Kidney glomerular epithelial cell (primary cell): ENCODE measurements around the gene MAN1B1.

ENCODE experiments used
- DNase-seq: peaks from one replicate; lab custom pipeline; 2025; lab: John Stamatoyannopoulos, UW

MAN1B1 gene

DNA sequence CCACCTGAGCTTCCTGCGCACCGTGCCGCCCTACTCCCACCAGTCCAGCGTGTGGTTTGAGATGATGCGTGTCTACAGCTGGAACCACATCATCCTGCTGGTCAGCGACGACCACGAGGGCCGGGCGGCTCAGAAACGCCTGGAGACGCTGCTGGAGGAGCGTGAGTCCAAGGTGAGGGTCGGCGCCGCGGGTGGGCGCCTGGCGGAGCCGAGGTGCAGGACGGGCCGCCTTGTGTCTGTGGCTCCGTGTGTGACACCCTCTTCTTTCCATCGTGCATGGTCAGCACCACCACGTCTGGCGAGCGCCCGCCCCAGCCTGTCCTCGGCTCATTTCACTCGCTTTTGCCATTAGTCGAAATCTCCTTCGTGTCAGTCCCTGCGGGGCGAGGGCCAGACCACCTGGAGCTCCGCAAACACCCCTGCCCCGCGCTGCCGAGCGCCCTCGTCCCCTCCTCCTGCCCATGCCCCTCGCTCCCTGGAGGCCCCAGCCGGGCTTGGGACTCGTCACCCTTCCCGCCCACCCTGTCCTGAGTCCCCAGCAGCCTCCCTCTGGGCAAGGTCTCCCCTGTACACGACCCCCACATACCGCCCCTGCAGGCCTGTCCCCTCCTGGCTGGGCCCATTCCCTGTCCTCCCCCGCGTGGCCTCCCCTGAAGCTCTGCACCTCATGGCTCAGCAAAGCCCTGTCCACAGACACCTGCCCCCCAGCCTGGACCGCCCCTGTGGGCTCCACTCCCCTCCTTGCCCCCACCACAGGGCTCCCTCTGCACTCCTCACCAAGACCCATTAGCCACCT, 59.1 kb downstream of the MAN1B1 start:
- no peak for DNase-seq

DNA sequence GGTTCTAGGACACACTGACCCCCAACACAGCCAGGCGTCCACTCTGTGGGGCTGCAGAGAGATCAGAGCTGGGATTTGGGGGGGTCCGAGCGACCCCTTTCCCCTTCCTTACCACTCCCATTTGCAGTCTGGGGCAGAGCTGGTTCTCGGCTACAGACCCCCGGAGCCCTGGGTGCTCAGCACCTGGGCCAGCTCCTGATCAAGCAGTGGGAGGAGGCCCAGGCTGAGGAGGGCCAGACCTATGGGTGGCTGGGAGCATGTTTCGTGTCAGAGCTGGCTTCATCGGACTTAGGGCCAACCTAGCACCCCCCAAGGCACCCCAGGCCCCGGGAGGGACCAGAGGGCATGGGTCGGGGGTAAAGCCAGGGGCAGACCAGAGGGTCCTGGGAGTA, 59.7 kb downstream of the MAN1B1 start:
- DNase-seq = no peak

- no peak for DNase-seq
Observed at GRCh38 chr9:137147091-137147792, 60.5 kb downstream of the MAN1B1 start.

GRCh38 chr9:137147793-137148160, 61.0 kb downstream of the MAN1B1 start:
- DNase-seq = no peak

DNA sequence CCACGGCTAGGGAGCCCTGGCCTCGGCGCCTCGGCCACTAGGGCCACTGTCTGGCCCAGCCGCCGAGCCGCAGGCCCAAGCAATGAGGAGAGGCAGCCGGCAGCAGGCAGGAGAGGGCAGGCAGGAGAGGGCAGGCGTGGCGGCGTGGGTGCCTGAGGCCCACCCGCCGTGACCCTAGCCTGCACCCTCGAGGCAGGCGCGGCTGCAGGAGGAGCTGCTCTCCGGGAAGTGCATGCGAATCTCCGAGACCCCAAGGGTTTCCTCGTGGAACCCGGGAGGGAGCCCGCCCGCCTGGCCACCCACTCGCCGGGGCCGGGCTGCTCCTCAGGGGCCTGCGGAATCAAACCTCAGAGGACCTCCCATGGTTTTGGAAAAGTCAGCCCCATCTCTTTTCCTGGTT, 61.5 kb downstream of the MAN1B1 start:
- DNase-seq = no peak

- DNase-seq = no peak
Observed at GRCh38 chr9:137148661-137149060, 61.9 kb downstream of the MAN1B1 start.

DNA sequence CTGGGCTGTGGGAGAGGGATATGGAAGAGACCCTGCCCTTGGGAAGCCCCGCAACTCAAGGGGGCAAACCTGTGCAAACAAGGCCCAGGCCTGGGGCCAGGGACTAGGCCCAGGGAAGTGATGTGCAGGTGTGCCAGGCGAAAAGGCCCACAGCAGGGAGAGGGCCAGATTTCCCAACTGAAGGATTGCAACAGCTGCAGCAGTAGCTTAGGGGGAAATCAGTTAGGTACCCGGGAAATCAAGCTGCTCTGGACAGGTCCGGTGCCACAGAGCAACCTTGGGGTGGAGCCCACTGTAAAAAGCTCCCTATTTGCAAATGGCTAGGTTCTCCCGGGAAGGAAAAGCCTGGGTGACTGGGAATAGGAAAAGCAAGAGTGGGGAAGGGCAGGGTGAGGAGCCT, 62.6 kb downstream of the MAN1B1 start:
- no peak for DNase-seq

GRCh38 chr9:137149942-137150616, 63.3 kb downstream of the MAN1B1 start:
- no peak for DNase-seq

GRCh38 chr9:137150617-137151457, 64.1 kb downstream of the MAN1B1 start:
- DNase-seq = no peak

DNA sequence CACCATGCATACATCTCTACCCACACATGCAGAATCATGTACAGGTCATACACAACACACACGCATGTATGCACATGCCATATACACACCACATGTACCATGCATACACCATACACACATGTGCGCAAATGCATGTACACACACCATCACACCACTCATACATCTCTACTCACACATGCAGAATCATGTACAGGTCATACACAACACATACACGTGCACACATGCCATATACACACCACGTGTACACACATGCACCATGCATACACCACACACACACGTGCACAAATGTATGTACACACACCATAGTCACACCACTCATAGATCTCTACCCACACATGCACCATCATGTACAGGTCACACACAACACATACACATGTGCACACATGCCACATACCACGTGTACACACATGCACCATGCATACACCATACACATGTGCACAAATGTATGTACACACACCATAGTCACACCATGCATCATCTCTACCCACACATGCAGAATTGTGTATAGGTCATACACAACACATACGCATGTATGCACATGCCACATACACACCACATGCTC, 66.1 kb downstream of the MAN1B1 start:
- no peak for DNase-seq

- DNase-seq = no peak
Observed at GRCh38 chr9:137156567-137157375, 70.0 kb downstream of the MAN1B1 start.

DNA sequence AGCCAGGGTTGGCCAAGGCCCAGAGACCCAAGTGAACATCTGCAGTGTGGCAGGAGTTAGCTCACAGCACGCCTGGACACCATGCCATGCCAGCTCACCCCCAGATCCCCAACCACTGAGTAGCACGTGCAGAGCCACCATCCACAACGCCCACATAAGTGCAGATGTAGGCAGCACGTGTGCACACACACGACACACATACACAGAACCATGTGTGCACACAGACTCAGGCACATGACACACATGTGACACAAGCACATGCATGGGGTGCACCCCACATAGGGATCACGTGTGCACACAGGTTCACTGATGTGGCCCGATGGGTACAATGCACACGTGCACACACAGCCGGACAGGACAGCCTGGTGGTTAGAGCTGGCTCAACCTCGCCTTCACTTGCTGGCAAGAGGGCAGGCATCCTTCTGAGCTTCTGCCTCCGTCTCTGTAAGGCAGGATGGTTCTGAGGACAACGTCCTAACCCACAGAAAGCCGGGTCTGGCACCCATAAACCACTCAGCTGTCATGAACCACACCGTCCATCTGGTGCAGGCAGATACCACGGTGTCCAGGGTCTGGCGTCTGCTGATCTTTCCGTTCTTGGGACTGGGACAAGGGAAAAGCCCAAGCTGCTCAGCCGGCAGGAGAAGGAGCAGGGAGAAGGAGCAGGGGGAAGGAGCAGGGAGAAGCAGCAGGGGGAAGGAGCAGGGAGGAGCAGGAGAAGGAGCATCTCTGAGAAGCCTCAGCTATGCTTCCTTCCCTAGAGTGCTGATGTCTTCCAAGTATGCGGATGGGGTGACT, 71.0 kb downstream of the MAN1B1 start:
- DNase-seq = no peak

GRCh38 chr9:137158625-137159024, 71.8 kb downstream of the MAN1B1 start:
- no peak for DNase-seq
